ENCODE measurements around the gene ANXA1. TPM values are rescaled to one million over a fixed set of nuclear protein-coding genes. Genes with fewer than 3 reads are reported as not detected.

ANXA1 gene
- total and polyA plus RNA-seq, 7 donors, result 52.5 to 214 (median 135) TPM

DNA sequence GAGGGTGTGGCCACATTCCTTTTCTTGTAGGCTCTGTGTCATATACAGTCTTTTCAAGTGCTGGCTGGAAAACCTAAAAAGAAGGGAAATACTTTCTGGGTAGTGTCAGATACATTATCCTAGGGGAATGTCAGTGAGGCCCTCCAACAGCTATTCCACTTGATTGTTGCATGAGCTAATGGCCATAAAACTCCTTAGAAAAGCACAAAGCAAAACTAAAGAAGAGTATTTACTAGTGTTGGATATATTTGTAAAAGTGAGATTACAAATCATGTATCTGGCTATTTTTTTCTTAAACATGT lies 829 bp downstream of the ANXA1 start:
- Histone ChIP-seq H3K27me3 (no peaks in the 10 kb centered on the region), H3K27ac (peak overlapping the region; percentile 74 to 86 (median 78)), H3K4me1 (peaks cover 0 to 84% (median 61%) of the 10 kb centered on the region in 4 donors), H3K4me3 (peak overlapping the region; percentile 18 to 58 (median 50)), H3K9me3 (no peaks in the 10 kb centered on the region), H3K36me3 (no peaks in the 10 kb centered on the region)
- intact Hi-C loops (cut with DNase I), result no loop called here
- no peak for DNase-seq
- TF ChIP-seq POLR2AphosphoS5 (IDR thresholded peaks at IDR 0.05), result no peak
- no peak for TF ChIP-seq POLR2A (IDR thresholded peaks at IDR 0.05)
- TF ChIP-seq EP300 (IDR thresholded peaks at IDR 0.05), result no peak
- TF ChIP-seq CTCF (IDR thresholded peaks at IDR 0.05), result no peak

DNA sequence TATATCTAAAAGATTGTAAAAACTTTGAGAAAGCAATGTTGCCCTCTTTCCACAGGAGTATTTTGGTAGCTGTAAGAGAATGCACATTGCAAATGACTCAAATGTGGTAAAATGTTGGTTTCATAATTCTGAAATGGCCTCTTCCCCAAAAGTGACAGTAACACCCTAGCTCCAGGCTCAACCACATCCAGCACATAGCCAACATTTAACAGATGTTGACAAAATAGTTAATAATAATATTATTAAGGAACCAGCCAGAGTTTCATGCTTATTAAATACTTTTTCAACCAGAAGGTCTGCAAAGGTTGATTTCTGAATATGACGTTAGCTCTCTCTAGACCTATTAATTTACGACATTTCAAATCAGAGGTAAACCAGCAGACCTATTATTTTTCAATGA lies 1.3 kb downstream of the ANXA1 start:
- peaks cover 0 to 88% (median 63%) of the 10 kb centered on the region in 4 donors for H3K4me1 ChIP-seq
- peak overlapping the region; percentile 74 to 86 (median 78) for H3K27ac ChIP-seq
- H3K9me3 ChIP-seq, result no peaks in the 10 kb centered on the region
- peak overlapping the region; percentile 18 to 58 (median 50) for H3K4me3 ChIP-seq
- H3K36me3 ChIP-seq, result no peaks in the 10 kb centered on the region
- DNase-seq, result no peak
- H3K27me3 ChIP-seq, result no peaks in the 10 kb centered on the region
- WGBS, 2 donors, result 65 to 76% methylated on average over 2 of the region's 2 CpGs
- TF ChIP-seq CTCF (IDR thresholded peaks at IDR 0.05) (no peak), EP300 (IDR thresholded peaks at IDR 0.05) (no peak), POLR2A (IDR thresholded peaks at IDR 0.05) (no peak), POLR2AphosphoS5 (IDR thresholded peaks at IDR 0.05) (peak in 2 of 4 donors; percentile 14 to 45)
- intact Hi-C loops (cut with DNase I), result no loop called here

GRCh38 chr9:73153793-73154227 lies 2.1 kb downstream of the ANXA1 start:
- intact Hi-C loops (cut with DNase I), result no loop called here
- peaks cover 0 to 83% (median 56%) of the 10 kb centered on the region in 4 donors for H3K4me1 ChIP-seq
- 63 to 71% methylated on average over 4 of the region's 4 CpGs for WGBS, 2 donors
- H3K36me3 ChIP-seq, result peaks cover 0 to 5% (median 2%) of the 10 kb centered on the region in 4 donors
- H3K27ac ChIP-seq, result peak overlapping the region; percentile 74 to 86 (median 78)
- no peaks in the 10 kb centered on the region for H3K9me3 ChIP-seq
- no peaks in the 10 kb centered on the region for H3K27me3 ChIP-seq
- no peak for DNase-seq
- TF ChIP-seq POLR2A (IDR thresholded peaks at IDR 0.05) (no peak), POLR2AphosphoS5 (IDR thresholded peaks at IDR 0.05) (peak in 1 of 4 donors; percentile 23)
- H3K4me3 ChIP-seq, result peak overlapping the region; percentile 18 to 58 (median 50)

- intact Hi-C loops (cut with DNase I), result no loop called here
- H3K36me3 ChIP-seq, result peaks cover 0 to 9% (median 4%) of the 10 kb centered on the region in 4 donors
- H3K27me3 ChIP-seq, result no peaks in the 10 kb centered on the region
- TF ChIP-seq POLR2AphosphoS5 (IDR thresholded peaks at IDR 0.05) (no peak), EP300 (IDR thresholded peaks at IDR 0.05) (no peak), POLR2A (IDR thresholded peaks at IDR 0.05) (no peak), CTCF (IDR thresholded peaks at IDR 0.05) (no peak)
- H3K27ac ChIP-seq, result peak overlapping the region; percentile 74 to 86 (median 78)
- no peaks in the 10 kb centered on the region for H3K9me3 ChIP-seq
- no peak for DNase-seq
- WGBS, 2 donors, result 83 to 89% methylated on average over 8 of the region's 8 CpGs
- H3K4me1 ChIP-seq, result peaks cover 0 to 78% (median 53%) of the 10 kb centered on the region in 4 donors
- H3K4me3 ChIP-seq, result peak overlapping the region in 3 of 4 donors; percentile 48 to 58 (median 52)
Measured at GRCh38 chr9:73154271-73154670, 2.6 kb downstream of the ANXA1 start.

DNA sequence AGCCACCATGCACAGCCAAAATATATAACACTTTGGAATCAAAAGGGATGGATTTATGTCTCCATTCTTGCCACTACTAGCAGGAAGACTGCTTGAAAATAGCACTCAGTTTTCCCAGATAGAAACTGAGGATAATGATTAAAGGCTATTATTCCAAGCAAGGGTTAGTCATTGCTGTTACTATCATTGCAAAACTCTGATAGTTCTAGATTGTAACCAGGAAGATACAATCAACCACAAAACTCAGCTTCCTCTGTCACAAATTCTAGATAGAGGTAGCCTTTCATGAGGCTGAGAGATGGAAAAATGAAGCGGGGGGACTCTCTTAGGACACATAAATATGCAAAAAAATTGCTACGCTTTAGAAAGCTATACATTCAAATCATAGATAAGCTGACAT lies 3.1 kb downstream of the ANXA1 start:
- Histone ChIP-seq H3K4me3 (peak overlapping the region in 2 of 4 donors; percentile 52 to 58), H3K36me3 (peaks cover 0 to 14% (median 5%) of the 10 kb centered on the region in 4 donors), H3K9me3 (no peaks in the 10 kb centered on the region), H3K27me3 (no peaks in the 10 kb centered on the region), H3K27ac (peak overlapping the region in 3 of 4 donors; percentile 74 to 86 (median 79)), H3K4me1 (peaks cover 0 to 74% (median 51%) of the 10 kb centered on the region in 4 donors)
- intact Hi-C loops (cut with DNase I), result no loop called here
- DNase-seq, result no peak
- WGBS, 2 donors, result 55 to 91% methylated on average over 2 of the region's 2 CpGs
- TF ChIP-seq CTCF (IDR thresholded peaks at IDR 0.05) (no peak), POLR2AphosphoS5 (IDR thresholded peaks at IDR 0.05) (no peak), POLR2A (IDR thresholded peaks at IDR 0.05) (no peak), EP300 (IDR thresholded peaks at IDR 0.05) (no peak)

Data from sigmoid colon (tissue), 7 donors.